K562 (cell line): ENCODE results near the gene ABCA7. TPM values are rescaled to one million over a fixed set of nuclear protein-coding genes. Genes with fewer than 3 reads are reported as not detected.

ENCODE experiments used
- ATAC-seq: fragments of 200-7000 bp; cut with Tn5 transposase; 3 replicates; pipeline ENCODE4 v1.9.1; 2020; ENCODE audit warnings: moderate library complexity
- BruUV-seq: library from RNA; stranded (reverse); fragments of 400-500 nt; replicated peaks from 2 replicates; lab custom pipeline; 2021; lab: Mats Ljungman, UMichigan
- CTCF ChIA-PET: fragments of 300-600 bp; formaldehyde crosslinking; extraction: SDS; loops from one replicate; lab custom pipeline; 2021; ENCODE audit warnings: low intra/inter-chr PET ratio; lab: Yijun Ruan, JAX
- POLR2A ChIA-PET: fragments of 300-600, 350-650 bp; sonication (Branson Sonifier 250); formaldehyde crosslinking; extraction: SDS; loops from one replicate; lab custom pipeline; 2021; ENCODE audit warnings: antibody characterized with exemption, inconsistent platforms; lab: Yijun Ruan, JAX
- DNase-seq, 4 experiments: peaks; one replicate each; pipeline versions ENCODE4 v3.0.0 to v3.0.0-alpha.2; 2011 to 2018; ENCODE audit warnings: low spot score in 3 of 4, mixed read lengths in 3 of 4; ENCODE audit errors: extremely low read depth in 1 of 4
- FAIRE-seq: peaks from 2 replicates; lab custom pipeline; 2011; peaks lifted over from hg19 to GRCh38; lab: Jason Lieb, UNC
- H2AFZ ChIP-seq: 2 replicates; pipeline ENCODE4 v1.6.0; 2011; ENCODE audit warnings: low read depth, low read length, control low read depth, inconsistent platforms
- H3K27ac ChIP-seq: fragments of 200-600 bp; 3 replicates; pipeline ENCODE4 v1.8.0; 2011; ENCODE audit warnings: low read depth, mild to moderate bottlenecking, control low read depth, inconsistent platforms, low read length, moderate library complexity, mixed read lengths; ENCODE audit errors: extremely low read depth
- H3K27me3 ChIP-seq, 2 experiments: fragments of 300-600 bp in 1 of 2; 2 replicates in 1 of 2; 3 replicates in 1 of 2; pipeline versions ENCODE4 v1.6.0 to v1.8.0; 2011; ENCODE audit warnings: inconsistent platforms in 2 of 2, low read length in 2 of 2, mild to moderate bottlenecking in 1 of 2, mixed read lengths in 1 of 2, moderate library complexity in 1 of 2; ENCODE audit not compliant: control insufficient read depth in 2 of 2, insufficient read depth in 2 of 2
- H3K36me3 ChIP-seq: fragments of 300-600 bp; 3 replicates; pipeline ENCODE4 v1.8.0; 2011; ENCODE audit warnings: mild to moderate bottlenecking, low read length, inconsistent platforms; ENCODE audit not compliant: control insufficient read depth, insufficient read depth
- H3K4me1 ChIP-seq, 2 experiments: fragments of 200-600 bp in 1 of 2; replicated peaks in 1 of 2; 2 replicates in 1 of 2; 3 replicates in 1 of 2; pipeline versions ENCODE4 v1.5.1 to v1.8.0; 2011; ENCODE audit warnings: inconsistent platforms in 2 of 2, low read length in 2 of 2, mild to moderate bottlenecking in 1 of 2, mixed read lengths in 1 of 2, moderate library complexity in 1 of 2; ENCODE audit not compliant: control insufficient read depth in 2 of 2, insufficient read depth in 2 of 2
- H3K4me2 ChIP-seq: 2 replicates; pipeline ENCODE4 v1.6.1; 2011; ENCODE audit warnings: low read length, control low read depth, inconsistent platforms, mixed read lengths; ENCODE audit not compliant: insufficient read depth
- H3K4me3 ChIP-seq: fragments of 200-600 bp; sonication (generic), shearing (Covaris generic); 2 replicates; pipeline ENCODE4 v1.5.1; 2016; ENCODE audit warnings: control low read depth, inconsistent platforms
- H3K79me2 ChIP-seq: fragments of 200-600 bp; 3 replicates; pipeline ENCODE4 v1.8.0; 2011; ENCODE audit warnings: low read length, inconsistent platforms; ENCODE audit not compliant: control insufficient read depth, insufficient read depth
- H3K9ac ChIP-seq, 2 experiments: 2 replicates each; pipeline versions ENCODE4 v1.6.0 to v1.6.1; 2011; ENCODE audit warnings: low read depth in 2 of 2, low read length in 2 of 2, control low read depth in 1 of 2, inconsistent platforms in 1 of 2, mild to moderate bottlenecking in 1 of 2, mixed read lengths in 1 of 2; ENCODE audit not compliant: insufficient read depth in 1 of 2
- H3K9me1 ChIP-seq: one replicate; pipeline ENCODE4 v1.6.0; 2011; ENCODE audit warnings: inconsistent platforms, mild to moderate bottlenecking, low read length, moderate library complexity; ENCODE audit not compliant: control insufficient read depth, insufficient read depth
- H3K9me3 ChIP-seq: replicated peaks from 2 replicates; pipeline ENCODE4 v1.5.1; 2011; ENCODE audit warnings: low read depth, low read length, inconsistent platforms; ENCODE audit not compliant: control insufficient read depth, insufficient read depth
- H4K20me1 ChIP-seq: replicated peaks from 2 replicates; pipeline ENCODE4 v1.6.1; 2011; ENCODE audit warnings: low read length, inconsistent platforms, mixed read lengths; ENCODE audit not compliant: control insufficient read depth, insufficient read depth
- CTCF ChIP-seq, 3 experiments: IDR thresholded peaks in 2 of 3; conservative IDR thresholded peaks in 1 of 3; 2 replicates each; pipeline ENCODE4 v1.5.1; 2011 to 2012; ENCODE audit warnings: low read length in 3 of 3, mild to moderate bottlenecking in 3 of 3, control low read depth in 2 of 3, improper control_type of control experiment in 1 of 3, inconsistent platforms in 1 of 3, low read depth in 1 of 3, mixed read lengths in 1 of 3, moderate library complexity in 1 of 3; ENCODE audit not compliant: insufficient read depth in 2 of 3
- CTCFL ChIP-seq: IDR thresholded peaks from 2 replicates; pipeline ENCODE4 v1.6.1; 2011; ENCODE audit warnings: borderline replicate concordance, low read depth, mild to moderate bottlenecking, moderate library complexity, low read length; ENCODE audit not compliant: insufficient read depth, poor library complexity, severe bottlenecking
- IRF2 ChIP-seq: sonication (generic); formaldehyde crosslinking; IDR thresholded peaks from 2 replicates; pipeline ENCODE4 v1.8.1; 2022; ENCODE audit warnings: mild to moderate bottlenecking, missing genetic modification reagents
- PTBP1 ChIP-seq: fragments of 200-400 bp; formaldehyde crosslinking; IDR thresholded peaks from 2 replicates; pipeline ENCODE4 v1.6.1; 2017; ENCODE audit warnings: low read depth, low read length
- SOX6 ChIP-seq: fragments of 450-650 bp; IDR thresholded peaks from 2 replicates; pipeline ENCODE4 v1.6.1; 2014; ENCODE audit warnings: mild to moderate bottlenecking
- WGBS: fragments of 100-300 bp; shearing (Covaris generic); methylation state at CpG from one replicate; pipeline ENCODE4 v1.1.6; 2016; ENCODE audit warnings: low coverage, mixed read lengths; ENCODE audit not compliant: insufficient coverage; ENCODE audit errors: missing lambda C conversion rate; 5-methylcytosine and 5-hydroxymethylcytosine counted together
- in situ Hi-C: fragments of 300-500 bp; cut with MboI; formaldehyde crosslinking; loops from 4 replicates; pipeline ENCODE4 v1.15.0; 2018; ENCODE audit warnings: inconsistent platforms, mixed read lengths
- intact Hi-C: fragments of 100-400 bp; cut with micrococcal nuclease; formaldehyde crosslinking; loops from 2 replicates; pipeline ENCODE4 v1.14.2; 2022
- polyA plus RNA-seq, 8 experiments: library from polyadenylated mRNA; depleted of rRNA in 4 of 8; stranded (reverse) in 5 of 8; unstranded in 3 of 8; fragments of >200 nt; fragmentation: Nextera tagmentation in 2 of 8; fragmentation: Illumina TruSeq in 1 of 8; extraction: Ambion mirVana in 2 of 8; extraction: Trizol in 1 of 8; gene quantifications; 2 replicates each; pipeline versions ENCODE4 v1.2.1 to v1.2.3, GENCODE V29; 2011 to 2014; ENCODE audit warnings: inconsistent platforms in 1 of 8, missing spikeins in 1 of 8
- total RNA-seq, 7 experiments: library from RNA; depleted of rRNA in 6 of 7; stranded (reverse); fragments of >200 nt in 6 of 7; fragmentation: Illumina TruSeq in 2 of 7; extraction: Trizol in 2 of 7; gene quantifications; 2 replicates each; pipeline versions ENCODE4 v1.2.1 to v1.2.3, GENCODE V29; 2011 to 2021; ENCODE audit warnings: low replicate concordance in 1 of 7

ABCA7 gene
- total and polyA plus RNA-seq, 9 of the 15 experiments (the other 6 are each of a cell fraction or from before 2014, with no cell fraction given), result 2.3 to 96.1 (median 31.2) TPM

- Histone ChIP-seq H4K20me1 (no peaks in the 10 kb centered on the region), H3K79me2 (no peaks in the 10 kb centered on the region), H2AFZ (no peak overlapping the region), H3K4me3 (no peak overlapping the region), H3K9me1 (no peaks in the 10 kb centered on the region), H3K4me2 (no peak overlapping the region), H3K27me3 (no peaks in the 10 kb centered on the region), H3K36me3 (peaks cover 28% of the 10 kb centered on the region; the same call in 1 of the 3 replicates), H3K9ac (peak overlapping the region in 1 of 2 experiments; percentile 45; a peak in 1 of 4 replicates), H3K4me1 (peaks cover 0 to 70% of the 10 kb centered on the region in 2 experiments; a peak in 2 of 5 replicates), H3K9me3 (no peaks in the 10 kb centered on the region), H3K27ac (no peak overlapping the region)
- ATAC-seq, result no peak
- ChIA-PET POLR2A (interaction anchor here (0.6 to 1.0 kb wide), 3 partner anchors 10 to 21 kb away, joined by 3 to 4 read pairs (median 3); no protein-coding TSS in a partner anchor), CTCF (no interaction called here)
- in situ Hi-C loops, result no loop called here
- peak in 1 of 3 experiments; percentile 5; a peak in 1 of 6 replicates for TF ChIP-seq CTCF (IDR thresholded peaks at IDR 0.05 in 2 of 3, conservative IDR thresholded peaks at IDR 0.05 in 1 of 3; ENCODE audit: insufficient read depth in 2 of 3, low read depth in 1 of 3, low read length in 3 of 3)
- peak; percentile 36 for TF ChIP-seq CTCFL
- no peak for TF ChIP-seq SOX6
- TF ChIP-seq IRF2 (CRISPR knock-in tag), result no peak
- TF ChIP-seq PTBP1, result no peak
- DNase-seq, result no peak
- intact Hi-C loops, result no loop called here
- BruUV-seq, result no TSS peak
- 65% methylated on average over 27 of the region's 27 CpGs for WGBS
- no peak for FAIRE-seq
Measured at GRCh38 chr19:1006711-1007398, 33.1 kb upstream of the ABCA7 start.
